C4-2B (cell line): ENCODE measurements around the gene IQSEC1.

Source experiments
- CTCF ChIP-seq: fragments of 450-650 bp; conservative IDR thresholded peaks from 2 replicates; pipeline ENCODE4 v1.5.1; 2017; ENCODE audit warnings: mild to moderate bottlenecking
- ZFX ChIP-seq: fragments of 450-650 bp; IDR thresholded peaks from 2 replicates; pipeline ENCODE4 v1.6.1; 2017

- no peak for TF ChIP-seq CTCF
- TF ChIP-seq ZFX: no peak
These were observed 117.4 kb downstream of the IQSEC1 start for GRCh38 chr3:12955651-12956315.
